A549 (cell line): ENCODE data around the gene CIAO3. TPM values are rescaled to one million over a fixed set of nuclear protein-coding genes. Genes with fewer than 3 reads are reported as not detected.
A peak's percentile ranks its signal among the peaks of the same experiment; 100 is the strongest.

ENCODE experiments used
- ATAC-seq, 2 experiments: fragments of 200-7000 bp in 1 of 2; fragments of >200 bp in 1 of 2; cut with Nextera tagmentation in 1 of 2; cut with Tn5 transposase in 1 of 2; 3 replicates each; pipeline versions ENCODE4 v1.8.0 to v1.9.1; 2018 to 2020; ENCODE audit warnings: mild to moderate bottlenecking in 1 of 2, moderate library complexity in 1 of 2
- CTCF ChIA-PET: fragments of 300-600 bp; sonication (Branson Sonifier 250); formaldehyde crosslinking; extraction: SDS; loops from one replicate; lab custom pipeline; 2021; ENCODE audit warnings: antibody characterized with exemption, inconsistent platforms; lab: Yijun Ruan, JAX
- POLR2A ChIA-PET: fragments of 350-600 bp; formaldehyde crosslinking; extraction: SDS; loops from one replicate; lab custom pipeline; 2021; ENCODE audit warnings: antibody characterized with exemption, inconsistent platforms; lab: Yijun Ruan, JAX
- DNase-seq, 2 experiments: peaks; one replicate each; pipeline versions ENCODE4 v3.0.0 to v3.0.0-alpha.2; 2011 to 2016; ENCODE audit warnings: low read depth in 1 of 2, low spot score in 1 of 2
- FAIRE-seq: peaks from 2 replicates; lab custom pipeline; 2011; peaks lifted over from hg19 to GRCh38; lab: Jason Lieb, UNC
- H3K27ac ChIP-seq, 2 experiments: fragments of >200 bp; sonication (Bioruptor Twin); formaldehyde crosslinking; 3 replicates each; pipeline ENCODE4 v1.5.1; 2016 to 2017
- H3K4me1 ChIP-seq: fragments of >200 bp; sonication (Bioruptor Twin); formaldehyde crosslinking; 3 replicates; pipeline ENCODE4 v1.6.1; 2016
- H3K4me2 ChIP-seq: fragments of >200 bp; sonication (Bioruptor Twin); formaldehyde crosslinking; 3 replicates; pipeline ENCODE4 v1.6.1; 2016
- H3K4me3 ChIP-seq: fragments of >200 bp; sonication (Bioruptor Twin); formaldehyde crosslinking; 3 replicates; pipeline ENCODE4 v1.5.1; 2016
- H3K9me3 ChIP-seq: fragments of >200 bp; sonication (Bioruptor Twin); formaldehyde crosslinking; 3 replicates; pipeline ENCODE4 v1.6.1; 2016
- BHLHE40 ChIP-seq: IDR thresholded peaks from 2 replicates; pipeline ENCODE4 v1.6.1; 2012; ENCODE audit warnings: low read depth, low read length, inconsistent platforms
- CBX8 ChIP-seq: fragments of 200-600 bp; sonication (generic); IDR thresholded peaks from 2 replicates; pipeline ENCODE4 v1.6.1; 2016
- CHD4 ChIP-seq: fragments of 200-600 bp; sonication (generic); IDR thresholded peaks from 2 replicates; pipeline ENCODE4 v1.6.1; 2016; ENCODE audit warnings: antibody characterized with exemption, mild to moderate bottlenecking, borderline replicate concordance
- EHF ChIP-seq: fragments of 250-450 bp; sonication (Bioruptor Pico); IDR thresholded peaks from 2 replicates; pipeline ENCODE4 v1.5.0; 2020; ENCODE audit warnings: mild to moderate bottlenecking
- EHMT2 ChIP-seq: fragments of 200-600 bp; sonication (generic); IDR thresholded peaks from 2 replicates; pipeline ENCODE4 v1.6.1; 2016; ENCODE audit warnings: antibody characterized with exemption, low read depth, mild to moderate bottlenecking, moderate library complexity
- FOSB ChIP-seq: fragments of 250-450 bp; sonication (Bioruptor Pico); IDR thresholded peaks from 2 replicates; pipeline ENCODE4 v1.5.0; 2020; ENCODE audit warnings: mild to moderate bottlenecking, moderate library complexity
- GATA3 ChIP-seq: IDR thresholded peaks from 2 replicates; pipeline ENCODE4 v1.6.1; 2012; ENCODE audit warnings: borderline replicate concordance
- HDAC2 ChIP-seq: fragments of 200-600 bp; sonication (generic); IDR thresholded peaks from 2 replicates; pipeline ENCODE4 v1.6.1; 2016
- HOXA7 ChIP-seq: fragments of 250-450 bp; sonication (Bioruptor Pico); IDR thresholded peaks from 2 replicates; pipeline ENCODE4 v1.5.0; 2020; ENCODE audit warnings: mild to moderate bottlenecking, moderate library complexity
- HOXB13 ChIP-seq: fragments of 250-450 bp; sonication (Bioruptor Pico); IDR thresholded peaks from 2 replicates; pipeline ENCODE4 v1.5.0; 2020; ENCODE audit warnings: low read depth, mild to moderate bottlenecking, moderate library complexity
- JUN ChIP-seq, 2 experiments: fragments of >200 bp; sonication (Bioruptor Twin); formaldehyde crosslinking; IDR thresholded peaks; 2 replicates in 1 of 2; 3 replicates in 1 of 2; pipeline ENCODE4 v1.6.1; 2016 to 2017
- KDM1A ChIP-seq: fragments of 200-600 bp; sonication (generic); IDR thresholded peaks from 2 replicates; pipeline ENCODE4 v1.6.1; 2016; ENCODE audit warnings: low read depth, mild to moderate bottlenecking
- MAFK ChIP-seq: fragments of 450-650 bp; IDR thresholded peaks from 2 replicates; pipeline ENCODE4 v1.6.1; 2014; ENCODE audit not compliant: partially characterized antibody
- MAZ ChIP-seq: fragments of 150-350 bp; IDR thresholded peaks from 2 replicates; pipeline ENCODE4 v1.6.1; 2014; ENCODE audit warnings: antibody characterized with exemption, low read depth, low read length, borderline replicate concordance
- MYC ChIP-seq: IDR thresholded peaks from 2 replicates; pipeline ENCODE4 v1.6.1; 2012; ENCODE audit warnings: mild to moderate bottlenecking, inconsistent platforms, low read length, improper control_type of control experiment, borderline replicate concordance
- NFE2L2 ChIP-seq: fragments of 150-350 bp; conservative IDR thresholded peaks from 2 replicates; pipeline ENCODE4 v1.6.1; 2014; ENCODE audit warnings: low read length
- NPAS2 ChIP-seq: fragments of 250-450 bp; sonication (Bioruptor Pico); IDR thresholded peaks from 2 replicates; pipeline ENCODE4 v1.8.0; 2022; ENCODE audit warnings: mild to moderate bottlenecking, moderate library complexity, borderline replicate concordance
- NR3C1 ChIP-seq: fragments of >200 bp; sonication (Bioruptor Twin); formaldehyde crosslinking; IDR thresholded peaks from 3 replicates; pipeline ENCODE4 v1.6.1; 2017
- PHF8 ChIP-seq: fragments of 200-600 bp; sonication (generic); IDR thresholded peaks from 2 replicates; pipeline ENCODE4 v1.6.1; 2016; ENCODE audit warnings: low read depth, mild to moderate bottlenecking, antibody characterized with exemption, moderate library complexity, borderline replicate concordance
- POLR2A ChIP-seq: IDR thresholded peaks from 2 replicates; pipeline ENCODE4 v1.6.1; 2012; ENCODE audit warnings: mild to moderate bottlenecking, low read length
- RARB ChIP-seq: fragments of 250-450 bp; sonication (Bioruptor Pico); IDR thresholded peaks from 2 replicates; pipeline ENCODE4 v1.8.0; 2021; ENCODE audit warnings: mild to moderate bottlenecking, moderate library complexity
- RNF2 ChIP-seq: fragments of 200-600 bp; sonication (generic); IDR thresholded peaks from 2 replicates; pipeline ENCODE4 v1.6.1; 2016; ENCODE audit warnings: low read depth, mild to moderate bottlenecking, antibody characterized with exemption, moderate library complexity, borderline replicate concordance
- SMC3 ChIP-seq: fragments of >200 bp; sonication (Bioruptor Twin); formaldehyde crosslinking; IDR thresholded peaks from 3 replicates; pipeline ENCODE4 v1.6.1; 2018; ENCODE audit warnings: inconsistent platforms
- SREBF2 ChIP-seq: fragments of 450-650 bp; IDR thresholded peaks from 2 replicates; pipeline ENCODE4 v1.6.1; 2014; ENCODE audit warnings: mild to moderate bottlenecking, moderate library complexity
- TFCP2L1 ChIP-seq: fragments of 250-450 bp; sonication (Bioruptor Pico); IDR thresholded peaks from 2 replicates; pipeline ENCODE4 v1.5.0; 2021; ENCODE audit warnings: mild to moderate bottlenecking
- TP53 ChIP-seq: fragments of 250-450 bp; sonication (Bioruptor Pico); IDR thresholded peaks from 2 replicates; pipeline ENCODE4 v1.5.0; 2021; ENCODE audit warnings: mild to moderate bottlenecking, moderate library complexity
- ZSCAN20 ChIP-seq: fragments of 250-450 bp; sonication (Bioruptor Pico); IDR thresholded peaks from 2 replicates; pipeline ENCODE4 v1.8.0; 2022; ENCODE audit warnings: mild to moderate bottlenecking, moderate library complexity
- WGBS: methylation state at CpG from one replicate; pipeline ENCODE4 v1.1.6; 2017; ENCODE audit errors: missing lambda C conversion rate; 5-methylcytosine and 5-hydroxymethylcytosine counted together
- polyA plus RNA-seq, 4 experiments: library from polyadenylated mRNA; depleted of rRNA in 3 of 4; stranded (reverse); fragments of >200 nt; fragmentation: RNase III in 1 of 4; extraction: RNeasy Plus Mini Kit Qiagen cat#74134 plus additional on column Dnase treatment in 1 of 4; gene quantifications; 2 replicates in 3 of 4; 3 replicates in 1 of 4; pipeline ENCODE4 v1.2.3, GENCODE V29; 2011 to 2017
- TF ChIP-seq, protein P1 (sequence below): fragments of 200-600 bp; sonication (generic); IDR thresholded peaks from 2 replicates; pipeline ENCODE4 v1.6.1; 2016; ENCODE audit warnings: antibody characterized with exemption, mild to moderate bottlenecking, moderate library complexity
- TF ChIP-seq, protein P2 (sequence below): IDR thresholded peaks from 2 replicates; pipeline ENCODE4 v1.6.1; 2012
- TF ChIP-seq, protein P3 (sequence below): IDR thresholded peaks from 2 replicates; pipeline ENCODE4 v1.6.1; 2012; ENCODE audit warnings: low read depth, borderline replicate concordance
- TF ChIP-seq, protein P4 (sequence below): fragments of 450-650 bp; IDR thresholded peaks from 2 replicates; pipeline ENCODE4 v1.6.1; 2014; ENCODE audit warnings: antibody characterized with exemption
- TF ChIP-seq, protein P5 (sequence below): fragments of 250-450 bp; sonication (Bioruptor Pico); IDR thresholded peaks from 2 replicates; pipeline ENCODE4 v1.5.0; 2021; ENCODE audit warnings: mild to moderate bottlenecking, moderate library complexity, borderline replicate concordance
- TF ChIP-seq, protein P6 (sequence below): fragments of >200 bp; sonication (Bioruptor Twin); formaldehyde crosslinking; IDR thresholded peaks from 3 replicates; pipeline ENCODE4 v1.5.1; 2016

Gene CIAO3
- polyA plus RNA-seq, 2 of the 4 experiments (the other 2 are of a cell fraction), result 17.4 to 23.0 TPM

DNA sequence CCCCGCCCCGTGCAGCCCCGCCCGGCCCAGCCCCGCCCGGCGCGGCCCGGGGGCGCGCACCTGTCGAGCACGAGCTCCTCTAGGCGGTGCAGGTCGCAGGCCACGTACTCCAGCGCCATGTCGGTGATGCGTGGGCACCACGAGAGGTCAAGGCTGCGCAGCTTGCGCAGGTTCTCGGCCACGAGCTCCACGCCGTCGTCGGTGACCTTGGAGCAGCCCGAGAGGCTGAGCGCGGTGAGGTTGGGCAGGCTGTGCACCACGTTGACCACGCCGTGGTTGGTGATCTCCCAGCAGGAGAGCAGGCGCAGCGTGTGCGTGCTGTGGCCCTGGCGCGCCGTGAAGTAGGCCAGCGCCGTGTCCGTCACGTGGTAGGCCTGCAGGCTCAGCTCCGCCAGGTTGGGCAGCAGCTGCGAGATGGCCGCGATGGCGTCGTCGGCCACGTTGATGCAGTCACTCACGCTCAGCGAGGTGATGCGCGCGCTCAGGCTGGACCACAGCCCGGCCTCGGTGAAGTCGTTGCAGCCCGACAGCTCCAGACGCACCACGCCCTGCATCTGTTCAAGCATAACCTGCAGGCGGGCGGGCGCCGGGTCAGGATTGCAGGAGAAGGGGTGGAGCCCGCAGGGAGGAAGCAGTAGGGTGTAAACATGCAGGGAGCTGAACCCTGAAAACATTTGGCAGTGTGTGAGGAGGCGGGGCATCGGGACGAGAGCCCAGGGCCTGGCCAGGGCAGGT is 45.3 kb downstream of the CIAO3 start:
- ChIA-PET POLR2A (interaction anchor here (1.1 to 1.6 kb wide), 4 partner anchors 10 to 25 kb away, joined by 3 to 7 read pairs (median 6); partner anchors contain the start of gene ANTKMT), CTCF (interaction anchor here (0.9 to 2.5 kb wide), 10 partner anchors 8 to 90 kb away, joined by 3 to 25 read pairs (median 4); partner anchors contain the start of gene RHOT2)
- peaks cover 22% of the 10 kb centered on the region; the same call in 2 of the 3 replicates for H3K4me1 ChIP-seq
- 16% methylated on average over 30 of the region's 71 CpGs for WGBS
- peak overlapping the region; percentile 37 for H3K4me3 ChIP-seq
- ATAC-seq, result peak; percentile 38 to 61
- peak overlapping the region; percentile 51 to 76; a peak in 5 of 6 replicates for H3K27ac ChIP-seq
- FAIRE-seq, result no peak
- H3K9me3 ChIP-seq, result no peaks in the 10 kb centered on the region
- peak in 1 of 2 experiments; percentile 78 for DNase-seq
- H3K4me2 ChIP-seq, result peak overlapping the region; percentile 91
- TF ChIP-seq, protein P1, sequence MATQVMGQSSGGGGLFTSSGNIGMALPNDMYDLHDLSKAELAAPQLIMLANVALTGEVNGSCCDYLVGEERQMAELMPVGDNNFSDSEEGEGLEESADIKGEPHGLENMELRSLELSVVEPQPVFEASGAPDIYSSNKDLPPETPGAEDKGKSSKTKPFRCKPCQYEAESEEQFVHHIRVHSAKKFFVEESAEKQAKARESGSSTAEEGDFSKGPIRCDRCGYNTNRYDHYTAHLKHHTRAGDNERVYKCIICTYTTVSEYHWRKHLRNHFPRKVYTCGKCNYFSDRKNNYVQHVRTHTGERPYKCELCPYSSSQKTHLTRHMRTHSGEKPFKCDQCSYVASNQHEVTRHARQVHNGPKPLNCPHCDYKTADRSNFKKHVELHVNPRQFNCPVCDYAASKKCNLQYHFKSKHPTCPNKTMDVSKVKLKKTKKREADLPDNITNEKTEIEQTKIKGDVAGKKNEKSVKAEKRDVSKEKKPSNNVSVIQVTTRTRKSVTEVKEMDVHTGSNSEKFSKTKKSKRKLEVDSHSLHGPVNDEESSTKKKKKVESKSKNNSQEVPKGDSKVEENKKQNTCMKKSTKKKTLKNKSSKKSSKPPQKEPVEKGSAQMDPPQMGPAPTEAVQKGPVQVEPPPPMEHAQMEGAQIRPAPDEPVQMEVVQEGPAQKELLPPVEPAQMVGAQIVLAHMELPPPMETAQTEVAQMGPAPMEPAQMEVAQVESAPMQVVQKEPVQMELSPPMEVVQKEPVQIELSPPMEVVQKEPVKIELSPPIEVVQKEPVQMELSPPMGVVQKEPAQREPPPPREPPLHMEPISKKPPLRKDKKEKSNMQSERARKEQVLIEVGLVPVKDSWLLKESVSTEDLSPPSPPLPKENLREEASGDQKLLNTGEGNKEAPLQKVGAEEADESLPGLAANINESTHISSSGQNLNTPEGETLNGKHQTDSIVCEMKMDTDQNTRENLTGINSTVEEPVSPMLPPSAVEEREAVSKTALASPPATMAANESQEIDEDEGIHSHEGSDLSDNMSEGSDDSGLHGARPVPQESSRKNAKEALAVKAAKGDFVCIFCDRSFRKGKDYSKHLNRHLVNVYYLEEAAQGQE, result no peak
- TF ChIP-seq, protein P2, sequence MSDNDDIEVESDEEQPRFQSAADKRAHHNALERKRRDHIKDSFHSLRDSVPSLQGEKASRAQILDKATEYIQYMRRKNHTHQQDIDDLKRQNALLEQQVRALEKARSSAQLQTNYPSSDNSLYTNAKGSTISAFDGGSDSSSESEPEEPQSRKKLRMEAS, result peak; percentile 96
- TF ChIP-seq NR3C1, result no peak
- no peak for TF ChIP-seq CBX8
- no peak for TF ChIP-seq HOXA7 (CRISPR knock-in tag)
- no peak for TF ChIP-seq NFE2L2
- TF ChIP-seq, protein P3, sequence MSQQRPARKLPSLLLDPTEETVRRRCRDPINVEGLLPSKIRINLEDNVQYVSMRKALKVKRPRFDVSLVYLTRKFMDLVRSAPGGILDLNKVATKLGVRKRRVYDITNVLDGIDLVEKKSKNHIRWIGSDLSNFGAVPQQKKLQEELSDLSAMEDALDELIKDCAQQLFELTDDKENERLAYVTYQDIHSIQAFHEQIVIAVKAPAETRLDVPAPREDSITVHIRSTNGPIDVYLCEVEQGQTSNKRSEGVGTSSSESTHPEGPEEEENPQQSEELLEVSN, result peak; percentile 93
- TF ChIP-seq SMC3, result no peak
- TF ChIP-seq, protein P4, sequence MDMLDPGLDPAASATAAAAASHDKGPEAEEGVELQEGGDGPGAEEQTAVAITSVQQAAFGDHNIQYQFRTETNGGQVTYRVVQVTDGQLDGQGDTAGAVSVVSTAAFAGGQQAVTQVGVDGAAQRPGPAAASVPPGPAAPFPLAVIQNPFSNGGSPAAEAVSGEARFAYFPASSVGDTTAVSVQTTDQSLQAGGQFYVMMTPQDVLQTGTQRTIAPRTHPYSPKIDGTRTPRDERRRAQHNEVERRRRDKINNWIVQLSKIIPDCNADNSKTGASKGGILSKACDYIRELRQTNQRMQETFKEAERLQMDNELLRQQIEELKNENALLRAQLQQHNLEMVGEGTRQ, result peak; percentile 77
- no peak for TF ChIP-seq HOXB13 (CRISPR knock-in tag)
- TF ChIP-seq NPAS2 (CRISPR knock-in tag), result no peak
- TF ChIP-seq POLR2A, result peak; percentile 42; the same call in 1 of the 2 replicates
- TF ChIP-seq, protein P5, sequence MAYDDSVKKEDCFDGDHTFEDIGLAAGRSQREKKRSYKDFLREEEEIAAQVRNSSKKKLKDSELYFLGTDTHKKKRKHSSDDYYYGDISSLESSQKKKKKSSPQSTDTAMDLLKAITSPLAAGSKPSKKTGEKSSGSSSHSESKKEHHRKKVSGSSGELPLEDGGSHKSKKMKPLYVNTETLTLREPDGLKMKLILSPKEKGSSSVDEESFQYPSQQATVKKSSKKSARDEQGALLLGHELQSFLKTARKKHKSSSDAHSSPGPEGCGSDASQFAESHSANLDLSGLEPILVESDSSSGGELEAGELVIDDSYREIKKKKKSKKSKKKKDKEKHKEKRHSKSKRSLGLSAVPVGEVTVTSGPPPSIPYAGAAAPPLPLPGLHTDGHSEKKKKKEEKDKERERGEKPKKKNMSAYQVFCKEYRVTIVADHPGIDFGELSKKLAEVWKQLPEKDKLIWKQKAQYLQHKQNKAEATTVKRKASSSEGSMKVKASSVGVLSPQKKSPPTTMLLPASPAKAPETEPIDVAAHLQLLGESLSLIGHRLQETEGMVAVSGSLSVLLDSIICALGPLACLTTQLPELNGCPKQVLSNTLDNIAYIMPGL (CRISPR knock-in tag), result no peak
- no peak for TF ChIP-seq SREBF2
- TF ChIP-seq MAFK, result no peak
- no peak for TF ChIP-seq TFCP2L1 (CRISPR knock-in tag)
- no peak for TF ChIP-seq EHF (CRISPR knock-in tag)
- TF ChIP-seq BHLHE40, result no peak
- no peak for TF ChIP-seq FOSB (CRISPR knock-in tag)
- TF ChIP-seq TP53 (CRISPR knock-in tag), result no peak
- TF ChIP-seq RARB (CRISPR knock-in tag), result no peak
- TF ChIP-seq ZSCAN20, result no peak
- TF ChIP-seq HDAC2, result no peak
- TF ChIP-seq RNF2, result 0 out of 2 replicates have a peak, but pooled peaks have one; percentile 43
- TF ChIP-seq GATA3, result no peak
- TF ChIP-seq EHMT2, result no peak
- no peak for TF ChIP-seq MYC
- no peak for TF ChIP-seq MAZ
- TF ChIP-seq, protein P6, sequence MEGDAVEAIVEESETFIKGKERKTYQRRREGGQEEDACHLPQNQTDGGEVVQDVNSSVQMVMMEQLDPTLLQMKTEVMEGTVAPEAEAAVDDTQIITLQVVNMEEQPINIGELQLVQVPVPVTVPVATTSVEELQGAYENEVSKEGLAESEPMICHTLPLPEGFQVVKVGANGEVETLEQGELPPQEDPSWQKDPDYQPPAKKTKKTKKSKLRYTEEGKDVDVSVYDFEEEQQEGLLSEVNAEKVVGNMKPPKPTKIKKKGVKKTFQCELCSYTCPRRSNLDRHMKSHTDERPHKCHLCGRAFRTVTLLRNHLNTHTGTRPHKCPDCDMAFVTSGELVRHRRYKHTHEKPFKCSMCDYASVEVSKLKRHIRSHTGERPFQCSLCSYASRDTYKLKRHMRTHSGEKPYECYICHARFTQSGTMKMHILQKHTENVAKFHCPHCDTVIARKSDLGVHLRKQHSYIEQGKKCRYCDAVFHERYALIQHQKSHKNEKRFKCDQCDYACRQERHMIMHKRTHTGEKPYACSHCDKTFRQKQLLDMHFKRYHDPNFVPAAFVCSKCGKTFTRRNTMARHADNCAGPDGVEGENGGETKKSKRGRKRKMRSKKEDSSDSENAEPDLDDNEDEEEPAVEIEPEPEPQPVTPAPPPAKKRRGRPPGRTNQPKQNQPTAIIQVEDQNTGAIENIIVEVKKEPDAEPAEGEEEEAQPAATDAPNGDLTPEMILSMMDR, result no peak
- TF ChIP-seq PHF8, result no peak
- no peak for TF ChIP-seq CHD4
- TF ChIP-seq KDM1A, result no peak
- no peak; a peak in 1 of 5 replicates for TF ChIP-seq JUN (IDR thresholded peaks at IDR 0.05)
